HCT116 (cell line): ENCODE measurements around the gene NKX6-2. TPM values are rescaled to one million over a fixed set of nuclear protein-coding genes. Genes with fewer than 3 reads are reported as not detected.

Experiments used
- ATAC-seq: fragments of 200-7000 bp; cut with Tn5 transposase; 2 replicates; pipeline ENCODE4 v1.9.1; 2020; ENCODE audit warnings: mild to moderate bottlenecking, moderate library complexity
- BruUV-seq: library from RNA; stranded (reverse); fragments of 400-500 nt; replicated peaks from 2 replicates; lab custom pipeline; 2021; lab: Mats Ljungman, UMichigan
- CTCF ChIA-PET: fragments of 300-600 bp; sonication (Branson Sonifier 250); formaldehyde crosslinking; loops from one replicate; lab custom pipeline; 2021; ENCODE audit warnings: antibody characterized with exemption; lab: Charles Lee
- POLR2A ChIA-PET: fragments of 300-600, 350-600 bp; sonication (Branson Sonifier 250); formaldehyde crosslinking; loops from one replicate; lab custom pipeline; 2021; ENCODE audit warnings: antibody characterized with exemption; lab: Charles Lee
- RAD21 ChIA-PET, 2 experiments: fragments of 300-600 bp; sonication (Branson Sonifier 250); formaldehyde crosslinking; loops; one replicate each; lab custom pipeline; 2023; ENCODE audit warnings: low total read pairs in 2 of 2; ENCODE audit not compliant: uncharacterized antibody in 2 of 2, unreplicated experiment in 2 of 2, low non-redundant PET in 1 of 2; lab: Charles Lee
- DNase-seq: peaks from one replicate; pipeline ENCODE4 v3.0.0-alpha.2; 2010; ENCODE audit warnings: low read depth, low spot score
- H2AFZ ChIP-seq: fragments of 200-600 bp; shearing (Covaris generic), sonication (generic); 2 replicates; pipeline ENCODE4 v1.6.1; 2017; ENCODE audit warnings: low read depth, mixed run types, mixed read lengths, antibody characterized with exemption, low read length; ENCODE audit not compliant: poor library complexity, severe bottlenecking
- H3K27ac ChIP-seq: 2 replicates; pipeline ENCODE4 v1.5.1; 2012; ENCODE audit warnings: low read depth, low read length
- H3K27me3 ChIP-seq: fragments of 200-600 bp; sonication (generic); 2 replicates; pipeline ENCODE4 v1.6.1; 2016; ENCODE audit warnings: mixed run types, low read length, mixed read lengths; ENCODE audit not compliant: insufficient read depth
- H3K36me3 ChIP-seq, 2 experiments: fragments of 200-500 bp in 1 of 2; fragments of 200-600 bp in 1 of 2; sonication (Bioruptor generic) in 1 of 2; sonication (generic) in 1 of 2; 2 replicates each; pipeline versions ENCODE4 v1.5.1 to v1.6.1; 2014 to 2016; ENCODE audit warnings: low read length in 2 of 2, inconsistent platforms in 1 of 2, mixed read lengths in 1 of 2, mixed run types in 1 of 2; ENCODE audit not compliant: insufficient read depth in 2 of 2, control insufficient read depth in 1 of 2
- H3K4me1 ChIP-seq, 2 experiments: fragments of 200-600 bp in 1 of 2; sonication (generic) in 1 of 2; 2 replicates each; pipeline versions ENCODE4 v1.5.1 to v1.6.1; 2012 to 2017; ENCODE audit warnings: low read length in 2 of 2, inconsistent platforms in 1 of 2, mild to moderate bottlenecking in 1 of 2, mixed read lengths in 1 of 2, mixed run types in 1 of 2, moderate library complexity in 1 of 2; ENCODE audit not compliant: insufficient read depth in 2 of 2, control insufficient read depth in 1 of 2
- H3K4me2 ChIP-seq: fragments of 200-600 bp; sonication (generic); 2 replicates; pipeline ENCODE4 v1.6.1; 2017; ENCODE audit warnings: mixed run types, low read length, mixed read lengths
- H3K4me3 ChIP-seq, 2 experiments: fragments of 200-600 bp in 1 of 2; sonication (generic) in 1 of 2; replicated peaks in 1 of 2; 2 replicates each; pipeline ENCODE4 v1.5.1; 2011 to 2016; ENCODE audit warnings: low read length in 2 of 2, control low read depth in 1 of 2, low read depth in 1 of 2, mild to moderate bottlenecking in 1 of 2, mixed read lengths in 1 of 2, mixed run types in 1 of 2
- H3K79me2 ChIP-seq: fragments of 200-600 bp; sonication (generic); 2 replicates; pipeline ENCODE4 v1.6.1; 2017; ENCODE audit warnings: mild to moderate bottlenecking, mixed run types, low read length, moderate library complexity, mixed read lengths; ENCODE audit not compliant: insufficient read depth
- H3K9ac ChIP-seq: fragments of 200-600 bp; sonication (generic); 2 replicates; pipeline ENCODE4 v1.6.1; 2016; ENCODE audit warnings: low read length, mixed read lengths
- H3K9me2 ChIP-seq: fragments of 200-600 bp; sonication (generic), shearing (Covaris generic); 2 replicates; pipeline ENCODE4 v1.6.1; 2017; ENCODE audit warnings: mixed run types, mild to moderate bottlenecking, moderate library complexity; ENCODE audit not compliant: insufficient read depth
- H3K9me3 ChIP-seq, 2 experiments: fragments of 200-500 bp in 1 of 2; fragments of 200-600 bp in 1 of 2; sonication (Bioruptor generic) in 1 of 2; sonication (generic) in 1 of 2; 2 replicates each; pipeline ENCODE4 v1.6.1; 2014 to 2017; ENCODE audit warnings: low read length in 2 of 2, mixed read lengths in 2 of 2, inconsistent platforms in 1 of 2, low read depth in 1 of 2, mild to moderate bottlenecking in 1 of 2, mixed run types in 1 of 2, moderate library complexity in 1 of 2; ENCODE audit not compliant: control insufficient read depth in 1 of 2, insufficient read depth in 1 of 2
- H4K20me1 ChIP-seq: fragments of 200-600 bp; sonication (generic), shearing (Covaris generic); 2 replicates; pipeline ENCODE4 v1.6.1; 2017; ENCODE audit warnings: mixed run types, mild to moderate bottlenecking, moderate library complexity; ENCODE audit not compliant: insufficient read depth
- ATF3 ChIP-seq: IDR thresholded peaks from 2 replicates; pipeline ENCODE4 v1.6.1; 2012
- CBX3 ChIP-seq: IDR thresholded peaks from 2 replicates; pipeline ENCODE4 v1.6.1; 2012; ENCODE audit warnings: low read depth
- CEBPB ChIP-seq: IDR thresholded peaks from 2 replicates; pipeline ENCODE4 v1.6.1; 2012; ENCODE audit warnings: low read depth
- CTCF ChIP-seq, 3 experiments: fragments of 200-600 bp in 1 of 3; sonication (generic) in 1 of 3; IDR thresholded peaks in 2 of 3; conservative IDR thresholded peaks in 1 of 3; 2 replicates each; pipeline ENCODE4 v1.5.1; 2012 to 2017; ENCODE audit warnings: low read depth in 2 of 3, low read length in 2 of 3, antibody characterized with exemption in 1 of 3, borderline replicate concordance in 1 of 3, control low read depth in 1 of 3, mild to moderate bottlenecking in 1 of 3, mixed read lengths in 1 of 3, mixed run types in 1 of 3, moderate library complexity in 1 of 3; ENCODE audit not compliant: insufficient read depth in 1 of 3
- EGR1 ChIP-seq: IDR thresholded peaks from 2 replicates; pipeline ENCODE4 v1.6.1; 2012; ENCODE audit warnings: low read depth
- EZH2phosphoT487 ChIP-seq: fragments of 200-600 bp; IDR thresholded peaks from 2 replicates; pipeline ENCODE4 v1.6.1; 2018; ENCODE audit warnings: antibody characterized with exemption, borderline replicate concordance
- JUND ChIP-seq: IDR thresholded peaks from 2 replicates; pipeline ENCODE4 v1.6.1; 2012
- POLR2AphosphoS5 ChIP-seq: IDR thresholded peaks from 2 replicates; pipeline ENCODE4 v1.6.1; 2011; ENCODE audit warnings: mild to moderate bottlenecking, low read depth, low read length, moderate library complexity
- RAD21 ChIP-seq: IDR thresholded peaks from 2 replicates; pipeline ENCODE4 v1.6.1; 2012; ENCODE audit warnings: low read depth, mild to moderate bottlenecking
- SIN3A ChIP-seq: IDR thresholded peaks from 2 replicates; pipeline ENCODE4 v1.6.1; 2012; ENCODE audit warnings: low read depth
- SP1 ChIP-seq: IDR thresholded peaks from 2 replicates; pipeline ENCODE4 v1.6.1; 2012; ENCODE audit warnings: low read depth
- SRF ChIP-seq: IDR thresholded peaks from 2 replicates; pipeline ENCODE4 v1.6.1; 2012; ENCODE audit warnings: low read depth
- TCF7L2 ChIP-seq: IDR thresholded peaks from 2 replicates; pipeline ENCODE4 v1.7.0; 2011; ENCODE audit warnings: borderline replicate concordance, inconsistent platforms; ENCODE audit not compliant: insufficient read depth, insufficient read length; ENCODE audit errors: extremely low read depth
- ZBTB33 ChIP-seq: IDR thresholded peaks from 2 replicates; pipeline ENCODE4 v1.6.1; 2011; ENCODE audit warnings: mild to moderate bottlenecking, low read length, moderate library complexity; ENCODE audit not compliant: insufficient replicate concordance; ENCODE audit errors: extremely low read depth
- ZNF274 ChIP-seq: fragments of 200-500 bp; sonication (Bioruptor generic); IDR thresholded peaks from 2 replicates; pipeline ENCODE4 v1.6.1; 2014; ENCODE audit warnings: mild to moderate bottlenecking, low read depth, low read length, inconsistent platforms
- intact Hi-C: fragments of 100-400 bp; cut with micrococcal nuclease; formaldehyde crosslinking; loops from 2 replicates; pipeline ENCODE4 v1.10.0; 2022
- total RNA-seq: library from RNA; stranded (reverse); gene quantifications from one replicate; pipeline ENCODE4 v1.2.1, GENCODE V29; 2021; ENCODE audit not compliant: unreplicated experiment

NKX6-2 gene
- total RNA-seq, 1 experiment from 2014 or later = not detected

- H3K9me3 ChIP-seq = no peaks in the 10 kb centered on the region
- no peak for ATAC-seq
- H3K79me2 ChIP-seq = no peaks in the 10 kb centered on the region
- no peak overlapping the region for H2AFZ ChIP-seq
- ChIA-PET RAD21 (no interaction called here), POLR2A (no interaction called here)
- H3K27ac ChIP-seq = no peak overlapping the region
- H3K9me2 ChIP-seq = no peaks in the 10 kb centered on the region
- BruUV-seq = no TSS peak
- DNase-seq = no peak
- no peak for TF ChIP-seq ZBTB33
- TF ChIP-seq SP1 = no peak
- no peak for TF ChIP-seq JUND
- TF ChIP-seq SIN3A = no peak
- no peak for TF ChIP-seq ZNF274
- TF ChIP-seq ATF3 = no peak
- TF ChIP-seq EGR1 = no peak
- TF ChIP-seq EZH2phosphoT487 = no peak
- no peak for TF ChIP-seq SRF
- TF ChIP-seq RAD21 = no peak
- no peak for TF ChIP-seq CEBPB
- no peak for TF ChIP-seq CBX3
- TF ChIP-seq POLR2AphosphoS5 = no peak
- TF ChIP-seq TCF7L2 = no peak
- TF ChIP-seq CTCF (IDR thresholded peaks at IDR 0.05 in 2 of 3, conservative IDR thresholded peaks at IDR 0.05 in 1 of 3; ENCODE audit: borderline replicate concordance in 1 of 3, insufficient read depth in 1 of 3, low read depth in 2 of 3, low read length in 2 of 3) = no peak
- TF ChIP-seq, all 23 proteins: peak for 0
- Histone ChIP-seq H3K4me3 (no peak overlapping the region), H3K4me2 (no peak overlapping the region), H3K36me3 (no peaks in the 10 kb centered on the region), H4K20me1 (no peaks in the 10 kb centered on the region), H3K4me1 (no peaks in the 10 kb centered on the region), H3K9ac (no peak overlapping the region), H3K27me3 (peaks cover 13% of the 10 kb centered on the region)
- CTCF ChIA-PET = no interaction called here
- intact Hi-C loops = no loop called here
Measured at GRCh38 chr10:132829403-132829802, 43.5 kb upstream of the NKX6-2 start.
